Nephron (organoid): ENCODE results near the gene OR2Z1.
"Not testable (repeated sequence)": the region's sequence is repeated elsewhere in the genome, so short reads cannot be mapped to it uniquely, and the experiment has no call there.

ENCODE experiments used
- H3K27ac Mint-ChIP-seq, 3 experiments: 2 replicates each; pipeline ENCODE4 v1.8.0; 2020; ENCODE audit warnings: mixed read lengths in 3 of 3, mild to moderate bottlenecking in 2 of 3, moderate library complexity in 1 of 3
- H3K27me3 Mint-ChIP-seq: 2 replicates; pipeline ENCODE4 v1.8.0; 2021; ENCODE audit warnings: low read depth, mild to moderate bottlenecking, moderate library complexity, mixed read lengths
- H3K36me3 Mint-ChIP-seq: 2 replicates; pipeline ENCODE4 v1.8.0; 2020; ENCODE audit warnings: low read depth, mixed read lengths
- H3K4me1 Mint-ChIP-seq: 2 replicates; pipeline ENCODE4 v1.8.0; 2020; ENCODE audit warnings: mixed read lengths
- H3K4me3 Mint-ChIP-seq, 3 experiments: 2 replicates each; pipeline ENCODE4 v1.8.0; 2020; ENCODE audit warnings: mild to moderate bottlenecking in 3 of 3, mixed read lengths in 3 of 3, moderate library complexity in 2 of 3
- H3K9me3 Mint-ChIP-seq: 2 replicates; pipeline ENCODE4 v1.8.0; 2020; ENCODE audit warnings: mixed read lengths
- CTCF ChIP-seq, 3 experiments: fragments of 200-600 bp; sonication (generic); IDR thresholded peaks; one replicate each; pipeline ENCODE4 v1.5.0; 2021; ENCODE audit warnings: antibody characterized with exemption in 3 of 3; ENCODE audit not compliant: unreplicated experiment in 3 of 3

The OR2Z1 gene

GRCh38 chr19:8703223-8703622 lies 18.2 kb upstream of the OR2Z1 start:
- Mint-ChIP-seq H3K9me3 (no peaks in the 10 kb centered on the region), H3K27ac (no peak overlapping the region), H3K4me1 (no peaks in the 10 kb centered on the region), H3K36me3 (no peaks in the 10 kb centered on the region), H3K27me3 (peaks cover 4% of the 10 kb centered on the region), H3K4me3 (no peak overlapping the region)
- TF ChIP-seq CTCF (IDR thresholded peaks at IDR 0.05; ENCODE audit: unreplicated experiment in 3 of 3), result no peak

GRCh38 chr19:8705304-8705703 lies 16.1 kb upstream of the OR2Z1 start:
- H3K27me3 Mint-ChIP-seq, H3K9me3 Mint-ChIP-seq, H3K36me3 Mint-ChIP-seq, H3K4me1 Mint-ChIP-seq, H3K4me3 Mint-ChIP-seq, H3K27ac Mint-ChIP-seq: not testable (repeated sequence)

GRCh38 chr19:8705742-8706141 lies 15.7 kb upstream of the OR2Z1 start:
- Mint-ChIP-seq H3K27ac (no peak overlapping the region), H3K4me1 (no peaks in the 10 kb centered on the region), H3K27me3 (peaks cover 4% of the 10 kb centered on the region), H3K36me3 (no peaks in the 10 kb centered on the region), H3K9me3 (no peaks in the 10 kb centered on the region), H3K4me3 (no peak overlapping the region)
- TF ChIP-seq CTCF (IDR thresholded peaks at IDR 0.05; ENCODE audit: unreplicated experiment in 3 of 3), result no peak

GRCh38 chr19:8710337-8710736 lies 11.1 kb upstream of the OR2Z1 start:
- peaks cover 14% of the 10 kb centered on the region for H3K9me3 Mint-ChIP-seq
- H3K4me3 Mint-ChIP-seq, H3K27ac Mint-ChIP-seq, H3K4me1 Mint-ChIP-seq, H3K27me3 Mint-ChIP-seq, H3K36me3 Mint-ChIP-seq: not testable (repeated sequence)

GRCh38 chr19:8722032-8722431 lies 598 bp downstream of the OR2Z1 start:
- no peak overlapping the region for H3K4me3 Mint-ChIP-seq
- no peaks in the 10 kb centered on the region for H3K4me1 Mint-ChIP-seq
- H3K27me3 Mint-ChIP-seq, result no peaks in the 10 kb centered on the region
- no peak for TF ChIP-seq CTCF (IDR thresholded peaks at IDR 0.05; ENCODE audit: unreplicated experiment in 3 of 3)
- no peak overlapping the region for H3K27ac Mint-ChIP-seq
- peaks cover 20% of the 10 kb centered on the region for H3K9me3 Mint-ChIP-seq
- no peaks in the 10 kb centered on the region for H3K36me3 Mint-ChIP-seq

DNA sequence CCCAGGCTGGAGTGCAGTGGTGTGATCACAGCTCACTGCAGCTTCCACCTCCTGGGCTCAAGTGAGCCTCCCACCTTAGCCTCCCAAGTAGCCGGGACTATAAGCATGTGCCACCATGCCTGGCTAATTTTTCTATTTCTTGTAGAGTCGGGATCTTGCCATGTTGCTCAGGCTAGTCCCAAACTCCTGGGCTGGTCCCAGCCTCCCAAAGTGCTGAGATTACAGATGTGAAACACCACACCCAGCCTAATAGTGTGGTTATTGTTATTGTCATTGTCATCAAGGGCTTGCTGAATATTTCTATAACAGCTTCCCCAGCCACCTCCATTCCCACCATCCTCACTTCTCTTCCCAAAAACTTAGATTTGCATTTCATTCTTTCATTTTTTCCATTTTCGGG lies 2.8 kb downstream of the OR2Z1 start:
- Mint-ChIP-seq H3K27ac (no peak overlapping the region), H3K27me3 (no peaks in the 10 kb centered on the region), H3K36me3 (no peaks in the 10 kb centered on the region), H3K4me1 (no peaks in the 10 kb centered on the region), H3K4me3 (no peak overlapping the region), H3K9me3 (peaks cover 13% of the 10 kb centered on the region)
- TF ChIP-seq CTCF (IDR thresholded peaks at IDR 0.05; ENCODE audit: unreplicated experiment in 3 of 3), result no peak

DNA sequence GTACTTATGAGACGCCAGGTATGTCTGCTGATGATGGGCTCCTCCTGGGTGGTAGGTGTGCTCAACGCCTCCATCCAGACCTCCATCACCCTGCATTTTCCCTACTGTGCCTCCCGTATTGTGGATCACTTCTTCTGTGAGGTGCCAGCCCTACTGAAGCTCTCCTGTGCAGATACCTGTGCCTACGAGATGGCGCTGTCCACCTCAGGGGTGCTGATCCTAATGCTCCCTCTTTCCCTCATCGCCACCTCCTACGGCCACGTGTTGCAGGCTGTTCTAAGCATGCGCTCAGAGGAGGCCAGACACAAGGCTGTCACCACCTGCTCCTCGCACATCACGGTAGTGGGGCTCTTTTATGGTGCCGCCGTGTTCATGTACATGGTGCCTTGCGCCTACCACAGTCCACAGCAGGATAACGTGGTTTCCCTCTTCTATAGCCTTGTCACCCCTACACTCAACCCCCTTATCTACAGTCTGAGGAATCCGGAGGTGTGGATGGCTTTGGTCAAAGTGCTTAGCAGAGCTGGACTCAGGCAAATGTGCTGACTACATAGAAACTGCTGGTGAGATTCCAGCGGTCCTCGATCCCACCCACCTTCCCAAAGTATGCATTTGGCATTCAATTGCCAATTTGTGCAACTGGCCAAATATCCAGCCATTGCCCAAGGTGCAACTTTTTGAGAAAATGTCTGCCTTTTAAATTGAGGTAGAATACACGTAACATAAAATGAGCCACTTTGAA lies 10.2 kb downstream of the OR2Z1 start:
- TF ChIP-seq CTCF (IDR thresholded peaks at IDR 0.05; ENCODE audit: unreplicated experiment in 3 of 3), result no peak
- Mint-ChIP-seq H3K4me3 (no peak overlapping the region), H3K4me1 (no peaks in the 10 kb centered on the region), H3K36me3 (peaks cover 6% of the 10 kb centered on the region), H3K27me3 (no peaks in the 10 kb centered on the region), H3K27ac (no peak overlapping the region), H3K9me3 (peaks cover 22% of the 10 kb centered on the region)
